K562 (cell line): ENCODE data around the gene DEFB110. TPM values are rescaled to one million over a fixed set of nuclear protein-coding genes. Genes with fewer than 3 reads are reported as not detected.

Experiments used
- ATAC-seq: fragments of 200-7000 bp; cut with Tn5 transposase; 3 replicates; pipeline ENCODE4 v1.9.1; 2020; ENCODE audit warnings: moderate library complexity
- BruUV-seq: library from RNA; stranded (reverse); fragments of 400-500 nt; replicated peaks from 2 replicates; lab custom pipeline; 2021; lab: Mats Ljungman, UMichigan
- CTCF ChIA-PET: fragments of 300-600 bp; formaldehyde crosslinking; extraction: SDS; loops from one replicate; lab custom pipeline; 2021; ENCODE audit warnings: low intra/inter-chr PET ratio; lab: Yijun Ruan, JAX
- POLR2A ChIA-PET: fragments of 300-600, 350-650 bp; sonication (Branson Sonifier 250); formaldehyde crosslinking; extraction: SDS; loops from one replicate; lab custom pipeline; 2021; ENCODE audit warnings: antibody characterized with exemption, inconsistent platforms; lab: Yijun Ruan, JAX
- DNase-seq, 4 experiments: peaks; one replicate each; pipeline versions ENCODE4 v3.0.0 to v3.0.0-alpha.2; 2011 to 2018; ENCODE audit warnings: low spot score in 3 of 4, mixed read lengths in 3 of 4; ENCODE audit errors: extremely low read depth in 1 of 4
- FAIRE-seq: peaks from 2 replicates; lab custom pipeline; 2011; peaks lifted over from hg19 to GRCh38; lab: Jason Lieb, UNC
- H2AFZ ChIP-seq: 2 replicates; pipeline ENCODE4 v1.6.0; 2011; ENCODE audit warnings: low read depth, low read length, control low read depth, inconsistent platforms
- H3K27ac ChIP-seq: fragments of 200-600 bp; 3 replicates; pipeline ENCODE4 v1.8.0; 2011; ENCODE audit warnings: low read depth, mild to moderate bottlenecking, control low read depth, inconsistent platforms, low read length, moderate library complexity, mixed read lengths; ENCODE audit errors: extremely low read depth
- H3K27me3 ChIP-seq, 2 experiments: fragments of 300-600 bp in 1 of 2; 2 replicates in 1 of 2; 3 replicates in 1 of 2; pipeline versions ENCODE4 v1.6.0 to v1.8.0; 2011; ENCODE audit warnings: inconsistent platforms in 2 of 2, low read length in 2 of 2, mild to moderate bottlenecking in 1 of 2, mixed read lengths in 1 of 2, moderate library complexity in 1 of 2; ENCODE audit not compliant: control insufficient read depth in 2 of 2, insufficient read depth in 2 of 2
- H3K36me3 ChIP-seq: fragments of 300-600 bp; 3 replicates; pipeline ENCODE4 v1.8.0; 2011; ENCODE audit warnings: mild to moderate bottlenecking, low read length, inconsistent platforms; ENCODE audit not compliant: control insufficient read depth, insufficient read depth
- H3K4me1 ChIP-seq, 2 experiments: fragments of 200-600 bp in 1 of 2; replicated peaks in 1 of 2; 2 replicates in 1 of 2; 3 replicates in 1 of 2; pipeline versions ENCODE4 v1.5.1 to v1.8.0; 2011; ENCODE audit warnings: inconsistent platforms in 2 of 2, low read length in 2 of 2, mild to moderate bottlenecking in 1 of 2, mixed read lengths in 1 of 2, moderate library complexity in 1 of 2; ENCODE audit not compliant: control insufficient read depth in 2 of 2, insufficient read depth in 2 of 2
- H3K4me2 ChIP-seq: 2 replicates; pipeline ENCODE4 v1.6.1; 2011; ENCODE audit warnings: low read length, control low read depth, inconsistent platforms, mixed read lengths; ENCODE audit not compliant: insufficient read depth
- H3K4me3 ChIP-seq: fragments of 200-600 bp; sonication (generic), shearing (Covaris generic); 2 replicates; pipeline ENCODE4 v1.5.1; 2016; ENCODE audit warnings: control low read depth, inconsistent platforms
- H3K79me2 ChIP-seq: fragments of 200-600 bp; 3 replicates; pipeline ENCODE4 v1.8.0; 2011; ENCODE audit warnings: low read length, inconsistent platforms; ENCODE audit not compliant: control insufficient read depth, insufficient read depth
- H3K9ac ChIP-seq, 2 experiments: 2 replicates each; pipeline versions ENCODE4 v1.6.0 to v1.6.1; 2011; ENCODE audit warnings: low read depth in 2 of 2, low read length in 2 of 2, control low read depth in 1 of 2, inconsistent platforms in 1 of 2, mild to moderate bottlenecking in 1 of 2, mixed read lengths in 1 of 2; ENCODE audit not compliant: insufficient read depth in 1 of 2
- H3K9me1 ChIP-seq: one replicate; pipeline ENCODE4 v1.6.0; 2011; ENCODE audit warnings: inconsistent platforms, mild to moderate bottlenecking, low read length, moderate library complexity; ENCODE audit not compliant: control insufficient read depth, insufficient read depth
- H3K9me3 ChIP-seq: replicated peaks from 2 replicates; pipeline ENCODE4 v1.5.1; 2011; ENCODE audit warnings: low read depth, low read length, inconsistent platforms; ENCODE audit not compliant: control insufficient read depth, insufficient read depth
- H4K20me1 ChIP-seq: replicated peaks from 2 replicates; pipeline ENCODE4 v1.6.1; 2011; ENCODE audit warnings: low read length, inconsistent platforms, mixed read lengths; ENCODE audit not compliant: control insufficient read depth, insufficient read depth
- HNRNPH1 ChIP-seq: fragments of 200-400 bp; formaldehyde crosslinking; optimal IDR thresholded peaks from 2 replicates; pipeline ENCODE3; 2017; ENCODE audit warnings: low read depth, mild to moderate bottlenecking, low read length, moderate library complexity
- MED1 ChIP-seq: sonication (generic); formaldehyde crosslinking; IDR thresholded peaks from 2 replicates; pipeline ENCODE4 v1.8.1; 2023; ENCODE audit warnings: missing genetic modification reagents, borderline replicate concordance
- PRDM10 ChIP-seq: fragments of 450-650 bp; IDR thresholded peaks from 2 replicates; pipeline ENCODE4 v1.6.1; 2018; ENCODE audit not compliant: partially characterized antibody
- RUNX1 ChIP-seq: sonication (generic); IDR thresholded peaks from 2 replicates; pipeline ENCODE4 v1.6.1; 2016; ENCODE audit warnings: antibody characterized with exemption, low read depth
- WGBS: fragments of 100-300 bp; shearing (Covaris generic); methylation state at CpG from one replicate; pipeline ENCODE4 v1.1.6; 2016; ENCODE audit warnings: low coverage, mixed read lengths; ENCODE audit not compliant: insufficient coverage; ENCODE audit errors: missing lambda C conversion rate; 5-methylcytosine and 5-hydroxymethylcytosine counted together
- in situ Hi-C: fragments of 300-500 bp; cut with MboI; formaldehyde crosslinking; loops from 4 replicates; pipeline ENCODE4 v1.15.0; 2018; ENCODE audit warnings: inconsistent platforms, mixed read lengths
- intact Hi-C: fragments of 100-400 bp; cut with micrococcal nuclease; formaldehyde crosslinking; loops from 2 replicates; pipeline ENCODE4 v1.14.2; 2022
- polyA plus RNA-seq, 8 experiments: library from polyadenylated mRNA; depleted of rRNA in 4 of 8; stranded (reverse) in 5 of 8; unstranded in 3 of 8; fragments of >200 nt; fragmentation: Nextera tagmentation in 2 of 8; fragmentation: Illumina TruSeq in 1 of 8; extraction: Ambion mirVana in 2 of 8; extraction: Trizol in 1 of 8; gene quantifications; 2 replicates each; pipeline versions ENCODE4 v1.2.1 to v1.2.3, GENCODE V29; 2011 to 2014; ENCODE audit warnings: inconsistent platforms in 1 of 8, missing spikeins in 1 of 8
- total RNA-seq, 7 experiments: library from RNA; depleted of rRNA in 6 of 7; stranded (reverse); fragments of >200 nt in 6 of 7; fragmentation: Illumina TruSeq in 2 of 7; extraction: Trizol in 2 of 7; gene quantifications; 2 replicates each; pipeline versions ENCODE4 v1.2.1 to v1.2.3, GENCODE V29; 2011 to 2021; ENCODE audit warnings: low replicate concordance in 1 of 7

DEFB110 gene
- total and polyA plus RNA-seq, 9 of the 15 experiments (the other 6 are each of a cell fraction or from before 2014, with no cell fraction given) = not detected

GRCh38 chr6:50025258-50025657 lies 3.5 kb upstream of the DEFB110 start:
- DNase-seq (no peak), ATAC-seq (no peak; the same call in 2 of the 3 replicates), FAIRE-seq (no peak)
- H3K4me3 ChIP-seq = no peak overlapping the region
- H3K79me2 ChIP-seq = no peaks in the 10 kb centered on the region
- no peaks in the 10 kb centered on the region for H3K9me3 ChIP-seq
- TF ChIP-seq MED1 (no peak), RUNX1 (no peak), HNRNPH1 (no peak), PRDM10 (no peak)
- H3K27ac ChIP-seq = no peak overlapping the region
- CTCF ChIA-PET = no interaction called here
- H3K36me3 ChIP-seq = no peaks in the 10 kb centered on the region
- no TSS peak for BruUV-seq
- H3K4me2 ChIP-seq = no peak overlapping the region
- intact Hi-C loops = no loop called here
- H3K27me3 ChIP-seq = no peaks in the 10 kb centered on the region; a peak in 1 of 5 replicates
- WGBS = 2% methylated on average over 4 of the region's 4 CpGs
- H3K4me1 ChIP-seq = peaks cover 0 to 1% of the 10 kb centered on the region in 2 experiments; a peak in 2 of 5 replicates
- H4K20me1 ChIP-seq = no peaks in the 10 kb centered on the region
- POLR2A ChIA-PET = no interaction called here
- in situ Hi-C loops = no loop called here
- H3K9ac ChIP-seq = no peak overlapping the region
- no peak overlapping the region for H2AFZ ChIP-seq
- no peaks in the 10 kb centered on the region for H3K9me1 ChIP-seq
